Measurements from ENCODE around the gene SPTBN4.
"Not testable (repeated sequence)": the region's sequence is repeated elsewhere in the genome, so short reads cannot be mapped to it uniquely, and the experiment has no call there.

Gene SPTBN4

DNA sequence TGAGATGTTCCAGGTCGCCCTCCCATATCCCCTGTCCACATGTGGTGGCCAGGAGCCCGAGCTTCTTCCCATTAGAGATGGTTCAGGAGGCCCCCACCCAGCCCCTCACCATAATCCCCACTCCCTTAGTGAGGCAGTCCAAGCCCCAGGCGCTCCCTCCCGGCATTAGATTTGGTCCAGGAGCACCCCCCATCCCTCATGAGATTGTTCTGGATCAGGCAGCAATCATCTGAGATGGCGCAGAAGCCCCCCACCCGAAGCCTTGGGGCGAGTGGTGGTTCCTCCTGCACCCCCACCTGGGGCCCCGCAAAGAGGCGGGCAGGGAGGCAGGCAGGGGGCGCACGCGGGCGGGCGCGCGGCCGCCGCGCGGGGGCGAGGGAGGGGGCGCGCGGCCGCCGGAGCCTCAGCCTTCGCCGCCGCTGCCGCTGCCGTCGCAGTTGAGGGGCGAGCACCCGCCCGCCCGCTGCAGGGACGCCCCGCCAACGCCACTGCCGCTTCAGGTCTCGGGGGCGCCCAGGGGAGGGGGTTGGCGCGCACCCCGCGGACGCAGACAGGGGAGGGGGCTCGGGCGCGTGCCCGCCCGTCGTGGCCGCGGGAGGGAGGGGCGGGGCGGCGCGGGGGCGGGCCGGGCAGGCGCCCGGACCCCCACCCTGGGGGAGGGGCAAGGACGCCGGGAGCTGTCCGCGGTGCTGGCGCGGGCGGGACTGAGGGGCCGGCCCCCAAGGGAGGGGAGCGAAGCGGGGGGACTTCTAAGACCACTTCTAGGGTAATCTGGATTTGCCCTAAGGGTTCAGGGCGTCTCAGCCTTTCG is 63.5 kb downstream of the SPTBN4 start:
- no peak for DNase-seq (ENCODE audit: low read depth)

DNA sequence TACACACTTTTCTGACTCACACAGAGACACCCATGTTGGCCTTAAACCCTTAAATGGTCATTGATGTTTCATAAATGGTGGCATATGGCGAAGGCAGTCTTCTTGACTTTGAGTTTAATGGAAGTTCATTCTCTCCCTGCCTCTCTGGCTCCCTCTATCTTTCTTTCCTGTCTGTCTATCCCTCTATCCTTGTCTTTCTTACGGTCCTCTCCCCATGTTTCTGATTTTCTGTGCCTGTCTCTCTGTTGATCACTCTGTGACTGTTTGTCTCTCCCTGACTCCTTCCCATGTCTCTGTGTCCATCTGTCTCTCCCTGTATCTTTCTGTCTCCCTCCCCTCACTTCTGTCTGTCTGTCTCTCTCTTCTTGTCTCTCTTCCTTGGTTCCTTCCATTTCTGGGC is 66.7 kb downstream of the SPTBN4 start:
- no peak for DNase-seq (ENCODE audit: low read depth)

DNA sequence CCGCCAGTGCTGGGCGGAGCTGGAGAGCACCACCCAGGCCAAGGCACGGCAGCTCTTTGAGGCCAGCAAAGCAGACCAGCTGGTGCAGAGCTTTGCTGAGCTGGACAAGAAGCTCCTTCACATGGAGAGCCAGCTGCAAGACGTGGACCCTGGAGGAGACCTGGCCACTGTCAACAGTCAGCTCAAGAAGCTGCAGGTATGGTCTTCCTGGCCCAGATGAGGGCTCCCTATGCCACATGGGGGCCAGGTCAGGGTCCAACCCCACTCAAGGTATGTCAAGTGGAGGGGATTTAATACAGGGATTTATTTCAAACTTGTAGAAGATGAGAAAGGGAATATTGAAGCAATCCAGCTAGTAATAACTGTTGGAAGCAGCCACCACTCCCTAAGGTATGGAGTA is 67.3 kb downstream of the SPTBN4 start:
- no peak for DNase-seq (ENCODE audit: low read depth)

DNA sequence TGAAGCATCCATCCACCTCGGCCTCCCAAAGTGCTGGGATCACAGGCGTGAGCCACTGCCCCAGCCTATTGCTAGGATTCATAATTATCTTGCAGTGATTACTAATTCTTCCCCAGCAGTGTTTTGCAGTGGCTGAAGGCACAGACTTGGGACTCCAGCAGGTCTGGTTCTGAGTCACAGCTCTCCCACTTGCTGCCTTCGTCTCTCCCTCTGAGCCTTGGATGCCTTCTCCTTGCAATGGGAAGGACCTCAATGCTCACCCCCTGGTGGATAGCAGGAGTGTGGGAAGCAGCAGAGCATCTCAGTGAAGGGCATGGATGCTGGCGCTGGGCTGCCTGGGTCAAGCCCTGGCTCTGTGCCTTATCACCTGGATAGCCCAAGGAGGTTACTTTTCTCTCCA is 72.3 kb downstream of the SPTBN4 start:
- DNase-seq (ENCODE audit: low read depth): no peak

DNA sequence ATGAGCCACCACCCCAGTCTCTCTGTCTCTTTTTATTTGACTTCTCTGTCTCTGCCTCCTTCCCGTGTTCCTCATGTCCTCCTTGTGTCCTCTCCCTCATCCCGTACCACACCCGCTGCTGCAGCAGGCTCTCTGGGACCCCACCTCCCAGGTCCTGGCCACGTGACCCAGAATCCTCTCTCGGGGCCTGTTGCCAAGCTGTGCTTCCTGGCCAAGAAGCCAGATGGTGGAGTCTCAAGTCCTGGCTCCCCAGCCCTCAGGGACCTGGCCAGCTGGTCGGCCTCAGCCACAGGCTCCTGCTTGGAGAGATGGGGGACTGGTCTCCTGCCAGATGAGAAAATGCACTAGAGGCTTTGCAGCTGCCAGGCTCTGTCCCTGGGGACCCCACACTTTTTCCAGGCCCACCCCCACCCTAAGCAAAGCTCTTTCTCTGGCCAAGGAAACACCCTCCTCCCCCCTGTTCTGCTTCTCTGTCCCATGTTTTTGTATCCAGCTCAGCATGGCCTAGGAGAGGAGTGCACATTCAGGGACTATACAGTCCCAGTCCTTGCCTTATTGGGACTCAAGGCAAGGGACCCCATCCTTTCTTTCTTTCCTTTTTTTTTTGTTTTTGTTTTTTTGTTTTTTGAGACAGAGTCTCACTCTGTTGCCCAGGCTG is 75.5 kb downstream of the SPTBN4 start:
- DNase-seq (ENCODE audit: low read depth): no peak

DNA sequence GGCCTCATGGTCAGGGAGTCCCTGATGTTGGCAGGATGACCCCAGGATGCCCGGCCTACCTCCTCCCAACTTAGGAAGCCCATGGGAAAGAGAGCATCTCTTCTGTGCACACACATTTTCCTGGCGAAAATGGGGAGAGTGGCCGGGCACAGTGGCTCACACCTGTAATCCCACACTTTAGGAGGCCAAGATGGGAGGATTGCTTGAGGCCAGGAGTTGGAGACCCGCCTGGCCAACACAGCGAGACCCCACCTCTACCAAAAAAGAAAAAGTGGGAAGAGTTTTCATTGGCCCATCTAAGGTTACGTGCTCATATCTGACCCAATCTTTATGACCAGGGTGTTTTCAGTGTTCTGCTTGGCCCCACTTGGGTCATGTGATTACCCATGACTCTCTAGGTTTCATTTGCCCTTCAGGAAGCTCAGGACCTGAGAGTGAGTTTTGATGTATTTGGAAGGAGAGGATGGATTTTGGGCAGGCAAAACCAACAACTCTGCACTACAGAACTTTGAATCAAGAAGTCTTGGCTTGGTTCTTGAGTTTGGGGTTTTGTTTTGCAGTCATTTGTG is 76.3 kb downstream of the SPTBN4 start:
- no peak for DNase-seq (ENCODE audit: low read depth)

DNA sequence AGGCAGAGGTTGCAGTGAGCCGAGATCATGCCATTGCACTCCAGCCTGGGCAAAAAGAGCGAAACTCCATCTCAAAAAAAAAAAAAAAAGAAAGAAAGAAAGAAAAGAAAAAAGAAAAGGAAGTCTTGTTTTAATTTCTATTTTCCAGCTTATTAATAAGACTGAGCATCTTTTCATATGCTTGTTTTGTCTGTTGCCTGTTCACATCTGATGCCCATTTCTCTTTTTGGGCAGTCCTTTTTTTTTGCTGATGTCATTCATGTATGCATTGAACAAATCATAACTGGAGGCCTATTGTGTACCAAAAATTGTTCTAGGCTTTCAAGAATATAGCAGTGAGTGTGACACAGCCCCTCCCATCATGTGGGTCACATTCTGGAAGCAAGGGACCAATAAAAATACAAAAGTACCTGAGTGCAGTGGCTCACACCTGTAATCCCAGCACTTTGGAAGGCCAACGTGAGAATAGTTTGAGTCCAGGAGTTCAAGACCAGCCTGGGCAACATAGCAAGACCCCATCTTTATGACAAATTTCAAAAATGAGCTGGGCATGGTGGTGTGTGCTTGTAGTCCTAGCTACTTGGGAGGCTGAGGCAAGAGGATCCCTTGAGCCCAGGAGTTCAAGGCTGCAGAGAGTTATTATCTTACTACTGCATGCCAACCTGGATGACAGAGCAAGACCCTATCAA is 79.5 kb downstream of the SPTBN4 start:
- DNase-seq (ENCODE audit: low read depth): not testable (repeated sequence)

DNA sequence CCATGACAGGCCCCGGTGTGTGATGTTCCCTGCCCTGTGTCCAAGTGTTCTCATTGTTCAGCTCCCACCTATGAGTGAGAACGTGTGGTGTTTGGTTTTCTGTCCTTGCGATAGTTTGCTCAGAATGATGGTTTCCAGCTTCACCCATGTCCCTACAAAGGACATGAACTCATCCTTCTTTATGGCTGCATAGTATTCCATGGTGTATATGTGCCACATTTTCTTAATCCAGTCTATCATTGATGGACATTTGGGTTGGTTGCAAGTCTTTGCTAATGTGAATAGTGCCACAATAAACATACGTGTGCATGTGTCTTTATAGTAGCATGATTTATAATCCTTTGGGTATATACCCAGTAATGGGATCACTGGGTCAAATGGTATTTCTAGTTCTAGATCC is 80.4 kb downstream of the SPTBN4 start:
- not testable (repeated sequence) for DNase-seq (ENCODE audit: low read depth)

DNA sequence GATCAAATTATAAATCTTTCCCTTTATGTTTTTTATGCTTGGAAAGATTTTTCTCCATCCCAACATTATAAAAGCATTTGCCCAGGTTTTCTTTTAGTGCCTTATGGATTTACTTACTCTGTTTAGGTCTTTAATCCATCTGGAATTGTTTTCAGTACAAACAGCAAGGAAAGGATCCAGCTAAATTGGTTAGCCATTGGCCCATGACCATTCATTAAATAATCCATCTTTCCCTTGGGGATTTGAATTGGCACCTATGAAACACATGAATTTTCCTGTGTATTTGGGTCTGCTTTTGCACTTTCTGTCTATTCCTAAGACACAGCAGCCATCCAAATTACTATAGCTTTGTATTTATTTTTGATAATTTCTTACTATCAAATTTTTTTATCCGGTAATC is 81.0 kb downstream of the SPTBN4 start:
- no peak for DNase-seq (ENCODE audit: low read depth)

DNA sequence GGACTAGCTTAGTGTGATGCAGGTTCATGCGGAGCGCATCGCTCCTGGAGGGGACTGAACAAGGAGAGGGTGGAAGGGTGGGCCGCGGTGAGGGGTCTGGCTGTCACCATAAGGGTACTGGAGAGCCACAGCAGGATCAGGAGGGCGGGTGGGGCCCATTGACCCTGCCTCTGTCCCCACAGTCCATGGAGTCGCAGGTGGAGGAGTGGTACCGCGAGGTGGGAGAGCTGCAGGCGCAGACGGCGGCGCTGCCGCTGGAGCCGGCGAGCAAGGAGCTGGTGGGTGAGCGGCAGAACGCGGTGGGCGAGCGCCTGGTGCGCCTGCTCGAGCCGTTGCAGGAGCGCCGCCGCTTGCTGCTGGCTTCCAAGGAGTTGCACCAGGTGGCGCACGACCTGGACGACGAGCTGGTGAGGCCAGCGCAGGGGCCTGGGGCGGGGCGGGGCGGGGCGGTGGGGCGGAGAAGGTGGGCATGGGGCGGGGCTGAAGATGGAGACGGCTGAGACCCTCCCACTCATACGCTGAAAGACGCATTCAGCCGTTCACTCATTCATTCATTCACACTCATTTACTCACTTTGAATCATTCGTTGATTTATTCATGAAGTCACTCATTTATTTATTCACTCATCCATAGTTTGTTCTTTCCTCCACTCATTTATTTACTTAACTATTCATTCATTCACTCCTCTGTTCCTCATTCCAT is 82.4 kb downstream of the SPTBN4 start:
- DNase-seq (ENCODE audit: low read depth): peak; percentile 69

DNA sequence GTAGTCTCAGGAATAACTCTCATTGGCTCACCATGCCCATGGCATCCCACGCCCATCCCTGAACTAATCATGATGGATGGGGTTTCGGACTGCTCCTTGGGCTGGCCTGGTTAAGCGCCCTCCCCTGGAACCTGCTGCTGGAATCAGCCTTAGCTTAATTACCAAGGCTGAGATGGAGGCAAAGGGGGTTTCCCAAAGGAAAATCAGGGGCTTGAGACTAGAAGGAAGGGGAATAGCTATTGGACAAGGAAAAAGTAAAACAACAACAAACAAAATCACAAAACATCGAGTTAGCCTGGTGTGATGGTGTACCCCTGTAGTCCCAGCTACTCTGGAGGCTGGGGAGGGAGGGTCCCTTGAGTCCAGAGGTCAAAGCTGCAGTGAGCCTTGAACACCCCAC is 84.2 kb downstream of the SPTBN4 start:
- no peak for DNase-seq (ENCODE audit: low read depth)

DNA sequence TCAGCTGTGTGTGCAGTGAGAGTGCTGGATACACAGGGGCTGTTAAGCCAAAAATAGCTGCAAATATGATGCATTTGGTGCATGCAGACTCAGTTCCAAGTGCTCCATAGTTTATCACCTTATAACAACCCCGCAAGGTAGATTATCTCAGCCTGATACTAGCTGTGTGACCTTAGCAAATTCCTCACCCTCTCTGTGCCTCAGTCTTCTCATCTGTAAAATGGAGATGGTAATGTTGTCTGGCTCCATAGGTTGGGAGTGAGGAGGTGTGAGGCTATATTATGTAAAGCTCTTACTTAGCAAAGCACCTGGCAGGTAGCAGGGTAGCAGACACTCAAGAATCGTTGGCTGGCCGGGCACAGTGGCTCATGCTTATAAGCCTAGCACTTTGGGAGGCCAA is 86.0 kb downstream of the SPTBN4 start:
- DNase-seq (ENCODE audit: low read depth): no peak

DNA sequence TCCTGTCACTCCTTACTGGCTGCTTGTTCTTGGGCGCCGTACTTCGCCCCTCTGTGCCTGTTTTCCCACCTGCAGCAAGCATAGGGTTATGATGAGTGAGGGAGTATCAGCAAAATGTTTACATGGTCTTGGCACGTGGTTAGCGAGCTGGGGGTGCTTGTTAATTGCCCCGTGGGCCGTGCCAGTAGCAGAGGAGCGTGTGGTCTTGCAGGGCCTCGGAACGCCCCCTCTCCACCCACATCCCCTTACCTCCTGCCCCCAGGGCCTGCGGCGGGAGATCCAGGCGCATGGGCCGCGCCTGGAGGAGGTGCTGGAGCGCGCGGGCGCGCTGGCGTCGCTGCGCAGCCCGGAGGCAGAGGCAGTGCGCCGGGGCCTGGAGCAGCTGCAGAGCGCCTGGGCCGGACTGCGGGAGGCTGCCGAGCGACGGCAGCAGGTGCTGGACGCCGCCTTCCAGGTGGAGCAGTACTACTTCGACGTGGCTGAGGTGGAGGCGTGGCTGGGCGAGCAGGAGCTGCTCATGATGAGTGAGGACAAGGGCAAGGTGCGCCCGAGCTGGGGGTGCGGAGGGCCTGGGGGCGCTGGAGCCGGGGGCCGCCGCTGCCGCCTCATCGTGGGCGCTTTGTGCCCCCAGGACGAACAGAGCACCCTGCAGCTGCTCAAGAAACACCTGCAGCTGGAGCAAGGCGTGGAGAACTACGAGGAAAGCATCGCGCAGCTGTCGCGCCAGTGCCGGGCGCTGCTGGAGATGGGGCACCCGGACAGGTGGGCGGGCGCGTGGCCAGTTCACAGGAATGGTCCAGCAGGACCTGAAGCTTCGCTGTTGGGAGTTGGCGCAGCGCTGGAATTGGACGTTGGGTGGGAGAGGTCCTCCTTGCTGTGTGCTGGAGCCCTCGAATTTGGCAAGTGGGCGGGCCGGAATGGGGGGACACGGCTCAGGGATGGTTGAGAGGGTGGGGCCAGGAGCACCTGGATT is 87.4 kb downstream of the SPTBN4 start:
- no peak for DNase-seq (ENCODE audit: low read depth)

DNA sequence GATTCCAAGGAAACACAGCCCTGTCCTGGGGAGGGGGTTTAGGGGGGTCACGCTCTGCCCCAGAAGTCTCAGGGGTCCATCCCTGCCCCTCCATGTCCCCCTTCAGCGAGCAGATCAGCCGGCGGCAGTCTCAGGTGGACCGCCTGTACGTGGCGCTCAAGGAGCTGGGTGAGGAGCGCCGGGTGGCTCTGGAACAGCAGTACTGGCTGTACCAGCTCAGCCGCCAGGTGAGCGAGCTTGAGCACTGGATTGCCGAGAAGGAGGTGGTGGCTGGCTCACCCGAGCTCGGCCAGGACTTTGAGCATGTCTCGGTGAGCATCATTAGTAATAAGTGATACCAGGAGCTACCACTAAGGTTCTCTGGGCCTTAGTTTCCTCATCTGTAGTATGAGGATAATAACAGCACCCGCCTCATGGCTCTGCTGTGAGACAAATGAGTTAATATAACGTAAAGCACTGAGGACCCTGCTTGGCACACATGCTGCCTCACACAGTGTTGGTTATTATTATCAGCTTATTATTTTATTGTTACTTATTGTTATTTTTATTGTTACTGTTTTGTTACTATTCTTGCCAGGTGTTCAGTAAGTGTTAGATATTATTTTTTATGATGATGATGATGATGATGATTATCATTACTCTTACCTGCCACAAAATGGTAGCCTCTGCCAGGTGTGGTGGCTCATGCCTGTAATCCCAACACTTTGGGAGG is 89.3 kb downstream of the SPTBN4 start:
- DNase-seq (ENCODE audit: low read depth): no peak

DNA sequence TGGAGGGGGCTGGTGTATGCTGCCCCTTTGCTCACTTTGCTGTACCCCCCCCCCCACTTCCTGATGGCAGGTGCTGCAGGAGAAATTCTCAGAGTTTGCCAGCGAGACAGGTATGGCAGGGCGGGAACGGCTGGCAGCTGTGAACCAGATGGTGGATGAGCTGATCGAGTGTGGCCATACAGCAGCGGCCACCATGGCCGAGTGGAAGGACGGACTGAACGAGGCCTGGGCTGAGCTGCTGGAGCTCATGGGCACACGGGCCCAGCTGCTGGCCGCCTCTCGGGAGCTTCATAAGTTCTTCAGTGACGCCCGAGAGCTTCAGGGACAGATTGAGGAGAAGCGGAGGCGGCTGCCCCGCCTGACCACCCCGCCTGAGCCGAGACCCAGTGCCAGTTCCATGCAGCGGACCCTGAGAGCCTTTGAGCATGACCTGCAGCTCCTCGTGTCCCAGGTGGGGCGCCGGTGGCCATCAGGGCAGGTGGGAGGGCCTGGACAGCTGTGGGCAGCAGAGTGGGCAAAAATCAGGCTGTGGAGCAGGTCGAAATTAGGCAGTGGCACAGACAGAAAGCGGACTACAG is 90.2 kb downstream of the SPTBN4 start:
- no peak for DNase-seq (ENCODE audit: low read depth)

DNA sequence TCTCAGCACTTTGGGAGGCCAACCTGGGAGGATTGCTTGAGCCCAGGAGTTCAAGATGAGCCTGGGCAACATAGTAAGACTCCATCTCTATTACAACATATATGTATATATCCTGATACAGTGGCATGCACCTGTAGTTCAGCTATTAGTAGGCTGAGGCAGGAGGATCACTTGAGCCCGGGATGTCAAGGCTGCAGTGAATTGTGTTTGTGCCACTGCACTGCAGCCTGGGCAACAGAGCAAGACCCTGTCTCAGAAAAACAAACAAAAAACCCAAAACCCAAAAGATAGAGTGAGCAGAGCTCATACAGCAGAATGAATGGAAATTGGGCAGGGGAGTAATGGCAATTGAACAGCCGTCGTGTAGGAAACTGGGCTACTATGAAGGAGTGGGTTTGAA is 92.6 kb downstream of the SPTBN4 start:
- DNase-seq (ENCODE audit: low read depth): no peak

DNA sequence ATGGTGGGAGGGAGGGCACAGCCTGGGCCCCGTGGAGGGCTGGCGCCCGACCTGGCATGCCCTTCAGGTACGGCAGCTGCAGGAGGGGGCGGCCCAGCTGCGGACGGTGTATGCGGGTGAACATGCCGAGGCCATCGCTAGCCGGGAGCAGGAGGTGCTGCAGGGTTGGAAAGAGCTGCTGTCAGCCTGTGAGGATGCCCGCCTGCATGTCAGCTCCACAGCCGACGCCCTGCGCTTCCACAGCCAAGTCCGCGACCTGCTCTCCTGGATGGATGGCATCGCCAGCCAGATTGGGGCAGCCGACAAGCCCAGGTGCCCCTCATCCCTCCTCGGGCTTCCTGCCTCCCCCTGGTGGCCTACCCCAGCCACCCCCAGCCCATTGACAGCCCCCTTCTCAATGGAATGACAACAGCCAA is 93.3 kb downstream of the SPTBN4 start:
- no peak for DNase-seq (ENCODE audit: low read depth)

DNA sequence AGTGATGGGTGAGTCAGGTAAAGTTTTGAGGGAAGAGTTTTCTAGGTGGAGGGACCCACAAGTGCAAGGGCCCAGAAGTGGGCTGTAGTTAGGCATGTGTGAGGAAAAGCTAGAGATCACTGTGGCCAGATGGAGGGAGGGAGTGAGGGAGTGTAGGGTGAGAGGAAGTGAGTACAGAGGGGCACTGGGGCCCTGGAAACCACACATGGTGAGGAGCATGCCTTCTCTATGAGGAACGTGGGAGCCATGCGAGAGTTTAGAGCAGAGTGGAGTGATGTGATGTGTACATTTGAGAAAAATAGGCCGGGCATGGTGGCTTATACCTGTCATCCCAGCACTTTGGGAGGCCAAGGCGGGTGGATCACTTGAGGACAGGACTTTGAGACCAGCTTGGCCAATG is 95.1 kb downstream of the SPTBN4 start:
- DNase-seq (ENCODE audit: low read depth): no peak

DNA sequence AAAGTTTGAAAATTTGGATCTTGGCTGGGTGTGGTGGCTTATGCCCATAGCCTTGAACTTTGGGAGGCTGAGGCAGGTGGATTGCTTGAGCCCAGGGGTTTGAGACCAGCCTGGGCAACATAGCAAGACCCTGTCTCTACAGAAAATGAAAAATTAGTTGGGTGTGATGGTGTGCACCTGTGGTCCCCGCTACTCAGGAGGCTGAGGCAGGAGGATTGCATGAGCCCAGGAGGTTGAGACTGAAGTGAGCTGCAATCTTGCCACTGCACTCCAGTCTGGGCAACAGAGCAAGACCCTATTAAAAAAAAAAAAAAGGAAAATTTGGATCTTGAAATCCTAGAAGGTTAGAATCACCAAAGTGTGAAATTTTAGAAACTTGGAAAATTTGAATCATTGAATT is 97.7 kb downstream of the SPTBN4 start:
- DNase-seq (ENCODE audit: low read depth): not testable (repeated sequence)

DNA sequence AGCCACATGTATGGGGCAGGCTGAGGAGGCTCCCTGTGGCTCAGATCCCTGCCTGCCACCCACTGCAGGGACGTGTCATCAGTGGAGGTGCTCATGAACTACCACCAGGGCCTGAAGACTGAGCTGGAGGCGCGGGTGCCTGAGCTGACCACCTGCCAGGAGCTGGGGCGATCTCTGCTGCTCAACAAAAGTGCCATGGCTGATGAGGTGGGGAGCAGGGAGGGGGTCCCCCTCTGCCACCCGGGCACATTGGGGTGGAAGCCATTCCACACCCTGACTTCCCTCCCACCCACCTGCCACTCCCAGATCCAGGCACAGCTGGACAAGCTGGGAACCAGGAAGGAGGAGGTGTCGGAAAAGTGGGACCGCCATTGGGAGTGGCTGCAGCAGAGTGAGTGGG is 98.6 kb downstream of the SPTBN4 start:
- DNase-seq (ENCODE audit: low read depth): no peak
